Measurements from ENCODE around the gene EPB41L1. TPM values are rescaled to one million over a fixed set of nuclear protein-coding genes. Genes with fewer than 3 reads are reported as not detected.

EPB41L1 gene
- polyA plus RNA-seq, 1 donor (not counting 4 experiments of a cell fraction or from before 2014, with no cell fraction given): 1.2 TPM

GRCh38 chr20:36158160-36158741 is 3.7 kb downstream of the EPB41L1 start:
- TF ChIP-seq EZH2 (IDR thresholded peaks at IDR 0.05; ENCODE audit: low read length): no peak
- no peaks in the 10 kb centered on the region for H3K9me3 ChIP-seq (ENCODE audit: control insufficient read depth, low read depth, low read length)
- H3K27ac ChIP-seq (ENCODE audit: control insufficient read depth, insufficient read depth, low read length): no peak overlapping the region
- no peaks in the 10 kb centered on the region for H3K9me1 ChIP-seq (ENCODE audit: control insufficient read depth, extremely low read depth, insufficient read depth, low read length)
- H2AFZ ChIP-seq (ENCODE audit: control insufficient read depth, low read length): no peak overlapping the region
- DNase-seq (ENCODE audit: low read depth, low spot score) (no peak), FAIRE-seq (no peak)
- no peaks in the 10 kb centered on the region for H3K36me3 ChIP-seq (ENCODE audit: control insufficient read depth in 2 of 2, extremely low read depth in 1 of 2, insufficient read depth in 2 of 2, low read length in 2 of 2)
- H3K4me1 ChIP-seq (ENCODE audit: control insufficient read depth, extremely low read depth, insufficient read depth, low read length): peaks cover 7% of the 10 kb centered on the region
- H3K4me2 ChIP-seq (ENCODE audit: control insufficient read depth, extremely low read depth, insufficient read depth, low read depth, low read length): no peak overlapping the region
- H3K79me2 ChIP-seq (ENCODE audit: control insufficient read depth, insufficient read depth, low read length): no peaks in the 10 kb centered on the region
- H4K20me1 ChIP-seq (ENCODE audit: control insufficient read depth, extremely low read depth, insufficient read depth, low read length): no peaks in the 10 kb centered on the region
- H3K4me3 ChIP-seq (ENCODE audit: control insufficient read depth in 2 of 3, extremely low read depth in 1 of 3, insufficient read depth in 2 of 3, low read depth in 1 of 3, low read length in 3 of 3): no peak overlapping the region
- dilution Hi-C loops (cut with MboI; ENCODE audit: extremely low pct_ligation_motif_present, low sequenced_read_pairs): no loop called here
- no peak overlapping the region for H3K9ac ChIP-seq (ENCODE audit: control insufficient read depth, extremely low read depth, insufficient read depth, low read length)
- H3K27me3 ChIP-seq (ENCODE audit: control insufficient read depth, extremely low read depth, insufficient read depth, low read length): peaks cover 35% of the 10 kb centered on the region

- H3K79me2 ChIP-seq (ENCODE audit: control insufficient read depth, insufficient read depth, low read length): no peaks in the 10 kb centered on the region
- no peak overlapping the region for H3K9ac ChIP-seq (ENCODE audit: control insufficient read depth, extremely low read depth, insufficient read depth, low read length)
- H3K4me1 ChIP-seq (ENCODE audit: control insufficient read depth, extremely low read depth, insufficient read depth, low read length): no peaks in the 10 kb centered on the region
- H3K27ac ChIP-seq (ENCODE audit: control insufficient read depth, insufficient read depth, low read length): no peak overlapping the region
- H3K9me1 ChIP-seq (ENCODE audit: control insufficient read depth, extremely low read depth, insufficient read depth, low read length): no peaks in the 10 kb centered on the region
- DNase-seq (ENCODE audit: low read depth, low spot score) (no peak), FAIRE-seq (no peak)
- peaks cover 29% of the 10 kb centered on the region for H3K27me3 ChIP-seq (ENCODE audit: control insufficient read depth, extremely low read depth, insufficient read depth, low read length)
- H2AFZ ChIP-seq (ENCODE audit: control insufficient read depth, low read length): no peak overlapping the region
- TF ChIP-seq, protein P1, sequence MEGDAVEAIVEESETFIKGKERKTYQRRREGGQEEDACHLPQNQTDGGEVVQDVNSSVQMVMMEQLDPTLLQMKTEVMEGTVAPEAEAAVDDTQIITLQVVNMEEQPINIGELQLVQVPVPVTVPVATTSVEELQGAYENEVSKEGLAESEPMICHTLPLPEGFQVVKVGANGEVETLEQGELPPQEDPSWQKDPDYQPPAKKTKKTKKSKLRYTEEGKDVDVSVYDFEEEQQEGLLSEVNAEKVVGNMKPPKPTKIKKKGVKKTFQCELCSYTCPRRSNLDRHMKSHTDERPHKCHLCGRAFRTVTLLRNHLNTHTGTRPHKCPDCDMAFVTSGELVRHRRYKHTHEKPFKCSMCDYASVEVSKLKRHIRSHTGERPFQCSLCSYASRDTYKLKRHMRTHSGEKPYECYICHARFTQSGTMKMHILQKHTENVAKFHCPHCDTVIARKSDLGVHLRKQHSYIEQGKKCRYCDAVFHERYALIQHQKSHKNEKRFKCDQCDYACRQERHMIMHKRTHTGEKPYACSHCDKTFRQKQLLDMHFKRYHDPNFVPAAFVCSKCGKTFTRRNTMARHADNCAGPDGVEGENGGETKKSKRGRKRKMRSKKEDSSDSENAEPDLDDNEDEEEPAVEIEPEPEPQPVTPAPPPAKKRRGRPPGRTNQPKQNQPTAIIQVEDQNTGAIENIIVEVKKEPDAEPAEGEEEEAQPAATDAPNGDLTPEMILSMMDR (optimal IDR thresholded peaks at IDR 0.05 in 1 of 3, IDR thresholded peaks at IDR 0.05 in 1 of 3, conservative IDR thresholded peaks at IDR 0.05 in 1 of 3; ENCODE audit: extremely low read depth in 1 of 3, insufficient read depth in 2 of 3, low read length in 3 of 3): no peak
- TF ChIP-seq EZH2 (IDR thresholded peaks at IDR 0.05; ENCODE audit: low read length): no peak
- no peak overlapping the region for H3K4me3 ChIP-seq (ENCODE audit: control insufficient read depth in 2 of 3, extremely low read depth in 1 of 3, insufficient read depth in 2 of 3, low read depth in 1 of 3, low read length in 3 of 3)
- H3K9me3 ChIP-seq (ENCODE audit: control insufficient read depth, low read depth, low read length): no peaks in the 10 kb centered on the region
- no peaks in the 10 kb centered on the region for H4K20me1 ChIP-seq (ENCODE audit: control insufficient read depth, extremely low read depth, insufficient read depth, low read length)
- H3K4me2 ChIP-seq (ENCODE audit: control insufficient read depth, extremely low read depth, insufficient read depth, low read depth, low read length): no peak overlapping the region
- H3K36me3 ChIP-seq (ENCODE audit: control insufficient read depth in 2 of 2, extremely low read depth in 1 of 2, insufficient read depth in 2 of 2, low read length in 2 of 2): no peaks in the 10 kb centered on the region
- dilution Hi-C loops (cut with MboI; ENCODE audit: extremely low pct_ligation_motif_present, low sequenced_read_pairs): no loop called here
Observed at GRCh38 chr20:36159833-36160232, 5.3 kb downstream of the EPB41L1 start.
